ENCODE data around the gene FILIP1. TPM values are rescaled to one million over a fixed set of nuclear protein-coding genes. Genes with fewer than 3 reads are reported as not detected.
A peak's percentile ranks its signal among the peaks of the same experiment; 100 is the strongest.

Gene FILIP1
- polyA plus RNA-seq, 3 donors = not detected

DNA sequence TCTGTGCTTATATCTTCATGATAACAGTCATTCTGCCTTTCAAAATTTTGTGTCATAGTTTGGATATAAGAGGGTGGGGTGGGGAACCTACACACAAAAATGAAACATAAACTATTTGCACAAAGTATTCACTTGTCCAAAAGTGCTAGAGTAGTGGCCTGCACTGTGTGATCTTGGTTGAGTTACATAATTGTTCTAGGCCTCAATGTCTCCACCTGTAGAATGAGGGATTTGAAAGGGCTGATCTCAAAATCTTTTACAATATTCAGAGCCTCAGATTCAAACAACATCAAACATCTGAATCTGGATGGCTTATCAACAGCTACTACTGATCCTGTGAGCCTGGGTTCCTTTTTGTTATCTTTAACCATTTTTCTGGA, 144.7 kb downstream of the FILIP1 start:
- no peak overlapping the region for H3K9ac ChIP-seq (ENCODE audit: insufficient read depth, low read length, poor library complexity, severe bottlenecking)
- H3K27me3 ChIP-seq (ENCODE audit: control insufficient read depth in 2 of 2, insufficient read depth in 2 of 2, low read length in 2 of 2) = peaks cover 34 to 36% of the 10 kb centered on the region in 2 donors
- H3K27ac ChIP-seq (ENCODE audit: low read depth in 1 of 2, low read length in 2 of 2) = no peak overlapping the region
- Mint-ChIP-seq H3K4me3 (peak overlapping the region in 1 of 2 donors; percentile 30), H3K4me1 (no peaks in the 10 kb centered on the region), H3K36me3 (no peaks in the 10 kb centered on the region), H3K27me3 (ENCODE audit: low read depth in 3 of 3) (peaks cover 17 to 34% (median 31%) of the 10 kb centered on the region in 3 donors), H3K27ac (no peak overlapping the region), H3K9me3 (peaks cover 0 to 1% (median 0%) of the 10 kb centered on the region in 7 donors)
- no peaks in the 10 kb centered on the region for H3K9me3 ChIP-seq (replicated peaks in 1 of 2; ENCODE audit: control insufficient read depth in 1 of 2, insufficient read depth in 1 of 2, low read length in 2 of 2)
- H3K4me3 ChIP-seq (replicated peaks in 1 of 3; ENCODE audit: low read depth in 2 of 3, low read length in 3 of 3) = no peak overlapping the region
- no peaks in the 10 kb centered on the region for H3K79me2 ChIP-seq (ENCODE audit: insufficient read depth, low read length)
- H4K20me1 ChIP-seq (ENCODE audit: insufficient read depth, low read length) = no peaks in the 10 kb centered on the region
- DNase-seq = no peak
- no peaks in the 10 kb centered on the region for H3K4me1 ChIP-seq (ENCODE audit: control insufficient read depth in 1 of 2, insufficient read depth in 2 of 2, low read length in 2 of 2)
- H2AFZ ChIP-seq (ENCODE audit: insufficient read depth, low read depth, low read length, poor library complexity, severe bottlenecking) = no peak overlapping the region
- intact Hi-C loops (cut with micrococcal nuclease) = no loop called here
- H3K36me3 ChIP-seq (replicated peaks in 1 of 2; ENCODE audit: control insufficient read depth in 1 of 2, insufficient read depth in 2 of 2, low read length in 2 of 2) = no peaks in the 10 kb centered on the region
- TF ChIP-seq, protein P1, sequence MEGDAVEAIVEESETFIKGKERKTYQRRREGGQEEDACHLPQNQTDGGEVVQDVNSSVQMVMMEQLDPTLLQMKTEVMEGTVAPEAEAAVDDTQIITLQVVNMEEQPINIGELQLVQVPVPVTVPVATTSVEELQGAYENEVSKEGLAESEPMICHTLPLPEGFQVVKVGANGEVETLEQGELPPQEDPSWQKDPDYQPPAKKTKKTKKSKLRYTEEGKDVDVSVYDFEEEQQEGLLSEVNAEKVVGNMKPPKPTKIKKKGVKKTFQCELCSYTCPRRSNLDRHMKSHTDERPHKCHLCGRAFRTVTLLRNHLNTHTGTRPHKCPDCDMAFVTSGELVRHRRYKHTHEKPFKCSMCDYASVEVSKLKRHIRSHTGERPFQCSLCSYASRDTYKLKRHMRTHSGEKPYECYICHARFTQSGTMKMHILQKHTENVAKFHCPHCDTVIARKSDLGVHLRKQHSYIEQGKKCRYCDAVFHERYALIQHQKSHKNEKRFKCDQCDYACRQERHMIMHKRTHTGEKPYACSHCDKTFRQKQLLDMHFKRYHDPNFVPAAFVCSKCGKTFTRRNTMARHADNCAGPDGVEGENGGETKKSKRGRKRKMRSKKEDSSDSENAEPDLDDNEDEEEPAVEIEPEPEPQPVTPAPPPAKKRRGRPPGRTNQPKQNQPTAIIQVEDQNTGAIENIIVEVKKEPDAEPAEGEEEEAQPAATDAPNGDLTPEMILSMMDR (IDR thresholded peaks at IDR 0.05) = no peak
- no peak overlapping the region for H3K4me2 ChIP-seq (replicated peaks; ENCODE audit: extremely low read depth, low read length, poor library complexity, severe bottlenecking)

DNA sequence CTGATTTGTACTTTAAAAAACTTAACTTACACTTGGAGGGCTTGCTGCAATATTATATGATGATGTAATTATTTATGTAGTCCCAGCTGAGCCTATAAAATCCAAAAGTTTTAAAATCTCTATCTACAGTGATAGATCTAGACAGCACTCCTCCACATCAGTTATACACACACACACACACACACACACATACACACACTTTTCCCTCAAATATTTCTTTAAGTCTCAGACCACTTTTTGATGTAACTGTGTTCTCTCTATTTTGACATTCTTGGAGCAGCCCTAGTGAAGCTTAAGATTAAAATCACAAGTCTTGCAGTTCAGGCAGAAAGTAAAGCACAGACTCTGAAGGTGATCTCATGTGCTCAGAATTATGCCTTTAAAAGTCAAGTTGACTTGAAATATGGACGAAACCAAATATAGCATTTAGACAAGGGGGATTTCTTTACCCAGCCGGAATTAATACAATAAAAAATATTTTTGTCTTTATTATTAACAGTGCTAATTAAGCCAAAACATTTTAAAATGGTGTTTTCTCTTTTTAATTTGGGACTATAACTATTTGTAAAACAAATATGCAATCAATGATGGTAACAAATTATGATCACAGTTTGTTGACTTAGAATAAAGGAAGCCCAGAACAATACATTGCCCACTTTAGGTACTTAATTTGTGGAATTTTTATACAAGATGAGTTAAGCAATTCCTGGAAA, 145.5 kb downstream of the FILIP1 start:
- no peak overlapping the region for H3K4me3 Mint-ChIP-seq
- no peak overlapping the region for H2AFZ ChIP-seq (ENCODE audit: insufficient read depth, low read depth, low read length, poor library complexity, severe bottlenecking)

More for the DNA sequence above, 145.5 kb downstream of the FILIP1 start:
- Histone ChIP-seq H3K27me3 (ENCODE audit: control insufficient read depth in 2 of 2, insufficient read depth in 2 of 2, low read length in 2 of 2) (peaks cover 34 to 36% of the 10 kb centered on the region in 2 donors), H3K79me2 (ENCODE audit: insufficient read depth, low read length) (no peaks in the 10 kb centered on the region), H3K9me3 (replicated peaks in 1 of 2; ENCODE audit: control insufficient read depth in 1 of 2, insufficient read depth in 1 of 2, low read length in 2 of 2) (no peaks in the 10 kb centered on the region), H3K9ac (ENCODE audit: insufficient read depth, low read length, poor library complexity, severe bottlenecking) (no peak overlapping the region), H4K20me1 (ENCODE audit: insufficient read depth, low read length) (no peaks in the 10 kb centered on the region), H3K4me1 (ENCODE audit: control insufficient read depth in 1 of 2, insufficient read depth in 2 of 2, low read length in 2 of 2) (no peaks in the 10 kb centered on the region), H3K27ac (ENCODE audit: low read depth in 1 of 2, low read length in 2 of 2) (no peak overlapping the region), H3K4me3 (replicated peaks in 1 of 3; ENCODE audit: low read depth in 2 of 3, low read length in 3 of 3) (no peak overlapping the region), H3K4me2 (replicated peaks; ENCODE audit: extremely low read depth, low read length, poor library complexity, severe bottlenecking) (no peak overlapping the region), H3K36me3 (replicated peaks in 1 of 2; ENCODE audit: control insufficient read depth in 1 of 2, insufficient read depth in 2 of 2, low read length in 2 of 2) (no peaks in the 10 kb centered on the region)
- H3K36me3 Mint-ChIP-seq = no peaks in the 10 kb centered on the region
- no peaks in the 10 kb centered on the region for H3K4me1 Mint-ChIP-seq
- intact Hi-C loops (cut with micrococcal nuclease) = no loop called here
- no CpG with 5 or more reads among the region's 2 CpGs for WGBS (ENCODE audit: insufficient coverage)
- H3K27ac Mint-ChIP-seq = no peak overlapping the region
- peaks cover 17 to 33% (median 32%) of the 10 kb centered on the region in 3 donors for H3K27me3 Mint-ChIP-seq (ENCODE audit: low read depth in 3 of 3)
- H3K9me3 Mint-ChIP-seq = peaks cover 0 to 3% (median 0%) of the 10 kb centered on the region in 7 donors
- TF ChIP-seq, protein P1 (IDR thresholded peaks at IDR 0.05) = no peak
- no peak for DNase-seq
